Measurements from ENCODE around the gene DNAJC9. TPM values are rescaled to one million over a fixed set of nuclear protein-coding genes. Genes with fewer than 3 reads are reported as not detected.

The DNAJC9 gene
- total RNA-seq, 1 donor from 2014 or later = 19.3 TPM

Other genes starting within 250 kb of the DNAJC9 start
- gene P4HA1, start 150.4 kb downstream of the DNAJC9 start, total RNA-seq = 7.8 TPM
- gene NUDT13, start 136.8 kb downstream of the DNAJC9 start, total RNA-seq = 1.0 TPM
- 20.0 TPM for gene ECD, start 79.2 kb downstream of the DNAJC9 start, total RNA-seq
- gene FAM149B1, start 79.1 kb downstream of the DNAJC9 start, total RNA-seq = 14.4 TPM
- 92.7 TPM for gene MRPS16, start 5.4 kb upstream of the DNAJC9 start, total RNA-seq
- 0.40 TPM for gene CFAP70, start 111.6 kb upstream of the DNAJC9 start, total RNA-seq
- 117 TPM for gene ANXA7, start 166.8 kb upstream of the DNAJC9 start, total RNA-seq
- 1.2 TPM for gene MSS51, start 186.3 kb upstream of the DNAJC9 start, total RNA-seq
- 19.2 TPM for gene PPP3CB, start 248.8 kb upstream of the DNAJC9 start, total RNA-seq